Esophagus muscularis mucosa (tissue), 3 donors: ENCODE data around the gene IGFBPL1.

Source experiments
- CTCF ChIP-seq, 3 experiments: fragments of 200-600 bp in 2 of 3; fragments of 450-650 bp in 1 of 3; sonication (generic) in 2 of 3; IDR thresholded peaks; one replicate each; pipeline ENCODE4 v1.5.1; 2017 to 2019; ENCODE audit warnings: antibody characterized with exemption in 3 of 3, mild to moderate bottlenecking in 2 of 3, moderate library complexity in 1 of 3
- POLR2A ChIP-seq: fragments of 450-650 bp; IDR thresholded peaks from one replicate; pipeline ENCODE4 v1.6.1; 2017; ENCODE audit warnings: antibody characterized with exemption, moderate library complexity, mild to moderate bottlenecking, low read depth

GRCh38 chr9:38373679-38374078, 50.6 kb downstream of the IGFBPL1 start:
- TF ChIP-seq CTCF (IDR thresholded peaks at IDR 0.05) (no peak), POLR2A (no peak)
